ENCODE results near the gene ITGA3. TPM values are rescaled to one million over a fixed set of nuclear protein-coding genes. Genes with fewer than 3 reads are reported as not detected.

The ITGA3 gene
- total RNA-seq, 4 donors from 2014 or later = 44.4 to 86.3 (median 77.0) TPM

GRCh38 chr17:50139185-50139783 lies 83.4 kb downstream of the ITGA3 start:
- Histone ChIP-seq H3K36me3 (peaks cover 65 to 100% (median 91%) of the 10 kb centered on the region in 3 donors), H3K27me3 (no peaks in the 10 kb centered on the region), H3K4me3 (no peak overlapping the region), H3K4me1 (peaks cover 14 to 54% (median 29%) of the 10 kb centered on the region in 3 donors), H3K9me3 (no peaks in the 10 kb centered on the region), H3K27ac (peak overlapping the region in 1 of 4 donors; percentile 9)
- intact Hi-C loops (cut with DNase I) = no loop called here
- WGBS, 2 donors = 78 to 100% methylated on average over 3 to 8 of the region's 15 CpGs
- no peak for DNase-seq
- TF ChIP-seq CTCF (IDR thresholded peaks at IDR 0.05) (no peak), POLR2A (IDR thresholded peaks at IDR 0.05) (no peak)

Other genes starting within 250 kb of the ITGA3 start
- gene TAC4, start 208.0 kb upstream of the ITGA3 start, total RNA-seq = not detected
- gene DLX4, start 86.9 kb upstream of the ITGA3 start, total RNA-seq = under 1 TPM in 2 of 4 donors, not detected in 2; 0.13 to 0.67 TPM
- 1 to 10 TPM in 3 of 4 donors, under 1 TPM in 1; 0.76 to 2.0 (median 1.4) TPM for gene DLX3, start 60.9 kb upstream of the ITGA3 start, total RNA-seq
- 10 to 100 TPM in 3 of 4 donors, 1 to 10 TPM in 1; 5.2 to 20.2 (median 12.8) TPM for gene PDK2, start 39.2 kb downstream of the ITGA3 start, total RNA-seq
- under 1 TPM in 1 of 4 donors, not detected in 3; 0.57 TPM for gene SAMD14, start 74.0 kb downstream of the ITGA3 start, total RNA-seq
- 10 to 100 TPM; 24.9 to 35.9 (median 28.2) TPM for gene PPP1R9B, start 94.6 kb downstream of the ITGA3 start, total RNA-seq
- 10 to 100 TPM in 1 of 4 donors, 1 to 10 TPM in 3; 1.9 to 15.1 (median 6.9) TPM for gene SGCA, start 109.9 kb downstream of the ITGA3 start, total RNA-seq
- gene COL1A1, start 145.5 kb downstream of the ITGA3 start, total RNA-seq = 10 to 100 TPM; 12.4 to 20.8 (median 19.7) TPM
- gene TMEM92, start 218.4 kb downstream of the ITGA3 start, total RNA-seq = under 1 TPM in 2 of 4 donors, not detected in 2; 0.12 to 0.76 TPM